IMR-90 (cell line): ENCODE data around the gene UBXN11. TPM values are rescaled to one million over a fixed set of nuclear protein-coding genes. Genes with fewer than 3 reads are reported as not detected.

ENCODE experiments used
- ATAC-seq: fragments of 200-7000 bp; cut with Tn5 transposase; 2 replicates; pipeline ENCODE4 v1.9.1; 2020; ENCODE audit warnings: low read depth, mild to moderate bottlenecking, moderate library complexity
- BruUV-seq: library from RNA; stranded (reverse); fragments of 400-500 nt; replicated peaks from 2 replicates; lab custom pipeline; 2021; lab: Mats Ljungman, UMichigan
- CTCF ChIA-PET: fragments of 300-600 bp; formaldehyde crosslinking; extraction: SDS; loops from one replicate; lab custom pipeline; 2021; ENCODE audit warnings: antibody characterized with exemption; lab: Yijun Ruan, JAX
- POLR2A ChIA-PET: fragments of 300-600 bp; sonication (Branson Sonifier 250); formaldehyde crosslinking; loops from one replicate; lab custom pipeline; 2022; ENCODE audit warnings: antibody characterized with exemption; ENCODE audit not compliant: unreplicated experiment; lab: Charles Lee
- DNase-seq: peaks from one replicate; pipeline ENCODE4 v3.0.0; 2013
- H2AFZ ChIP-seq: replicated peaks from 2 replicates; pipeline ENCODE3; 2013; ENCODE audit warnings: low read length, mild to moderate bottlenecking; ENCODE audit not compliant: poor library complexity
- H2AK5ac ChIP-seq: 2 replicates; pipeline ENCODE4 v1.6.1; 2013; ENCODE audit warnings: low read depth, low read length, inconsistent platforms
- H2AK9ac ChIP-seq: replicated peaks from 2 replicates; pipeline ENCODE3; 2013; ENCODE audit warnings: mild to moderate bottlenecking, low read depth, low read length, moderate library complexity; ENCODE audit not compliant: poor library complexity
- H2BK120ac ChIP-seq: 2 replicates; pipeline ENCODE4 v1.6.1; 2013; ENCODE audit warnings: low read depth, low read length, inconsistent platforms
- H2BK15ac ChIP-seq: 3 replicates; pipeline ENCODE4 v1.6.1; 2013; ENCODE audit warnings: low read depth, low read length, inconsistent platforms
- H2BK20ac ChIP-seq: 2 replicates; pipeline ENCODE4 v1.6.1; 2013; ENCODE audit warnings: low read depth, mild to moderate bottlenecking, inconsistent platforms, low read length, moderate library complexity
- H2BK5ac ChIP-seq: 2 replicates; pipeline ENCODE4 v1.6.1; 2013; ENCODE audit warnings: mild to moderate bottlenecking, low read depth, low read length, inconsistent platforms; ENCODE audit not compliant: poor library complexity, severe bottlenecking
- H3K14ac ChIP-seq: replicated peaks from 2 replicates; pipeline ENCODE4 v1.6.1; 2013; ENCODE audit warnings: low read depth, low read length, inconsistent platforms
- H3K18ac ChIP-seq: 2 replicates; pipeline ENCODE4 v1.6.1; 2013; ENCODE audit warnings: low read depth, low read length, control low read depth
- H3K23ac ChIP-seq: 2 replicates; pipeline ENCODE4 v1.6.1; 2013; ENCODE audit warnings: low read depth, low read length, inconsistent platforms
- H3K27ac ChIP-seq: 2 replicates; pipeline ENCODE4 v1.5.1; 2013; ENCODE audit warnings: mild to moderate bottlenecking, control low read depth, low read length; ENCODE audit not compliant: insufficient read depth
- H3K27me3 ChIP-seq: 2 replicates; pipeline ENCODE4 v1.6.1; 2013; ENCODE audit warnings: low read length; ENCODE audit not compliant: control insufficient read depth, insufficient read depth
- H3K36me3 ChIP-seq: 2 replicates; pipeline ENCODE4 v1.6.1; 2013; ENCODE audit warnings: low read length, mixed read lengths; ENCODE audit not compliant: control insufficient read depth, insufficient read depth
- H3K4ac ChIP-seq: 2 replicates; pipeline ENCODE4 v1.6.1; 2013; ENCODE audit warnings: low read depth, low read length, inconsistent platforms
- H3K4me1 ChIP-seq: 2 replicates; pipeline ENCODE4 v1.6.1; 2013; ENCODE audit warnings: low read length, mixed read lengths; ENCODE audit not compliant: control insufficient read depth, insufficient read depth
- H3K4me2 ChIP-seq: 2 replicates; pipeline ENCODE4 v1.6.1; 2013; ENCODE audit warnings: low read depth, mild to moderate bottlenecking, control low read depth, low read length, moderate library complexity
- H3K4me3 ChIP-seq: 2 replicates; pipeline ENCODE4 v1.5.1; 2013; ENCODE audit warnings: low read depth, mild to moderate bottlenecking, control low read depth, low read length, moderate library complexity; ENCODE audit not compliant: insufficient read depth
- H3K56ac ChIP-seq: 2 replicates; pipeline ENCODE4 v1.6.1; 2013; ENCODE audit warnings: low read length, inconsistent platforms; ENCODE audit not compliant: insufficient read depth; ENCODE audit errors: extremely low read depth
- H3K79me1 ChIP-seq, 2 experiments: 2 replicates each; pipeline ENCODE4 v1.6.1; 2013; ENCODE audit warnings: low read length in 2 of 2, inconsistent platforms in 1 of 2, low read depth in 1 of 2
- H3K9ac ChIP-seq: 2 replicates; pipeline ENCODE4 v1.6.1; 2013; ENCODE audit warnings: low read depth, low read length, control low read depth
- H3K9me1 ChIP-seq: 2 replicates; pipeline ENCODE4 v1.6.1; 2013; ENCODE audit warnings: low read length, inconsistent platforms; ENCODE audit not compliant: insufficient read depth
- H3K9me3 ChIP-seq: 2 replicates; pipeline ENCODE4 v1.6.1; 2013; ENCODE audit warnings: low read length; ENCODE audit not compliant: control insufficient read depth, insufficient read depth
- H4K20me1 ChIP-seq: 2 replicates; pipeline ENCODE4 v1.6.1; 2013; ENCODE audit warnings: low read length, inconsistent platforms; ENCODE audit not compliant: insufficient read depth
- H4K5ac ChIP-seq: 2 replicates; pipeline ENCODE4 v1.6.1; 2013; ENCODE audit warnings: mild to moderate bottlenecking, low read depth, low read length, control low read depth
- H4K8ac ChIP-seq, 2 experiments: 2 replicates each; pipeline ENCODE4 v1.6.1; 2013; ENCODE audit warnings: low read depth in 2 of 2, low read length in 2 of 2, control low read depth in 1 of 2, inconsistent platforms in 1 of 2
- H4K91ac ChIP-seq: 2 replicates; pipeline ENCODE4 v1.6.1; 2013; ENCODE audit warnings: low read depth, low read length, inconsistent platforms; ENCODE audit not compliant: insufficient read depth
- BHLHE40 ChIP-seq: fragments of 150-350 bp; IDR thresholded peaks from 2 replicates; pipeline ENCODE4 v1.6.1; 2016; ENCODE audit warnings: mild to moderate bottlenecking, low read depth, low read length
- CEBPB ChIP-seq: IDR thresholded peaks from 2 replicates; pipeline ENCODE4 v1.6.1; 2012; ENCODE audit warnings: low read depth, low read length, improper control_type of control experiment
- CHD1 ChIP-seq: IDR thresholded peaks from 2 replicates; pipeline ENCODE4 v1.6.1; 2012; ENCODE audit warnings: low read depth, low read length, improper control_type of control experiment
- MXI1 ChIP-seq: IDR thresholded peaks from 2 replicates; pipeline ENCODE4 v1.6.1; 2012; ENCODE audit warnings: low read depth, mild to moderate bottlenecking, low read length, moderate library complexity, borderline replicate concordance
- NFE2L2 ChIP-seq: fragments of 150-350 bp; IDR thresholded peaks from 2 replicates; pipeline ENCODE4 v1.6.1; 2016; ENCODE audit warnings: low read depth, mild to moderate bottlenecking, low read length
- POLR2A ChIP-seq: IDR thresholded peaks from 2 replicates; pipeline ENCODE4 v1.6.1; 2012; ENCODE audit warnings: mild to moderate bottlenecking, low read depth, low read length
- RCOR1 ChIP-seq: IDR thresholded peaks from 2 replicates; pipeline ENCODE4 v1.6.1; 2012; ENCODE audit warnings: mild to moderate bottlenecking, low read length, improper control_type of control experiment; ENCODE audit not compliant: insufficient replicate concordance
- SMC3 ChIP-seq: fragments of 150-350 bp; IDR thresholded peaks from 2 replicates; pipeline ENCODE4 v1.6.1; 2016; ENCODE audit warnings: low read depth, mild to moderate bottlenecking, antibody characterized with exemption, low read length, moderate library complexity
- WGBS, 2 experiments: methylation state at CpG; one replicate each; pipeline versions ENCODE4 v1.1.5 to v1.1.7; 2013; ENCODE audit warnings: missing lambda C conversion rate in 2 of 2; ENCODE audit not compliant: insufficient read length in 1 of 2; ENCODE audit errors: extremely low coverage in 2 of 2; 5-methylcytosine and 5-hydroxymethylcytosine counted together
- dilution Hi-C: fragments of 300-500 bp; cut with HindIII; formaldehyde crosslinking; loops from one replicate; pipeline ENCODE4 v1.14.3; 2018; ENCODE audit warnings: low sequenced_read_pairs; ENCODE audit not compliant: unreplicated experiment
- in situ Hi-C: fragments of 300-500 bp; cut with MboI; formaldehyde crosslinking; loops from 3 replicates; pipeline ENCODE4 v1.14.3; 2019; ENCODE audit warnings: low sequenced_read_pairs, inconsistent platforms, mixed read lengths
- intact Hi-C: fragments of 100-400 bp; cut with micrococcal nuclease; formaldehyde crosslinking; loops from 2 replicates; pipeline ENCODE4 v1.10.0; 2022
- polyA plus RNA-seq, 3 experiments: library from polyadenylated mRNA; depleted of rRNA; stranded (reverse); fragments of >200 nt; gene quantifications; 2 replicates each; pipeline ENCODE4 v1.2.3, GENCODE V29; 2012; ENCODE audit warnings: low replicate concordance in 1 of 3
- total RNA-seq: library from RNA; depleted of rRNA; stranded (reverse); fragments of >200 nt; gene quantifications from 2 replicates; pipeline ENCODE4 v1.2.3, GENCODE V29; 2012
- TF ChIP-seq, protein P1 (sequence below): fragments of 150-350 bp; IDR thresholded peaks from 2 replicates; pipeline ENCODE4 v1.6.1; 2016; ENCODE audit warnings: low read depth, mild to moderate bottlenecking, low read length, moderate library complexity, borderline replicate concordance
- TF ChIP-seq, protein P2 (sequence below): fragments of 150-350 bp; IDR thresholded peaks from 2 replicates; pipeline ENCODE4 v1.6.1; 2017; ENCODE audit warnings: mild to moderate bottlenecking, antibody characterized with exemption, low read length, low read depth

Gene UBXN11
- total and polyA plus RNA-seq, 2 of the 4 experiments (the other 2 are of a cell fraction): 5.2 to 17.0 TPM

DNA sequence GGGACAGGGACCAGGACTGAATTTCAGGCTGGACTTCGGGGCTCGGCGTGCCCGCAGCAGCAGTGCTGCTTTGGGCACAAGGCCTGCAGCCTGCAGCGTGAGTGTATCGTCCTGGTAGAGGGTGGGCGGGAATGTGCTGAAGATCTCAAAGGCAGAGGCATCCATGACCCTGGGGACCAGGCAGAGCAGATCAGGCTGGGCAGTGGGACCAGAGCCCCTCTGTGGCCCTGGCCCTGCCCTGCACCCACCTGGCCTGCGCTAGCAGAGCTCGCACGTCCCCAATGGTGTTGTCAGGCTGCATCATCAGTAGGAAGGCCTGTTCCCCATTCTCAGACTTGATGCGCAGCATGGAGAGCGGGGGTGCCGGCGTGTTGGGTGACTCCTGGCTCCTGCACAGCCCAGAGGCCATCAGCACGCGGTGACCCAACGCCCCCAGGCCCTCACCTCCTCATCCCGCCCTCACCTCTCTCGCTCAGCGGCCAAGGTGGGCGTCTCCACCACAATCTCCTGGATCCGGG, 24.0 kb downstream of the UBXN11 start:
- dilution Hi-C loops: no loop called here

More for the DNA sequence above, 24.0 kb downstream of the UBXN11 start:
- Histone ChIP-seq H3K56ac (no peak overlapping the region), H3K4me2 (peak overlapping the region; percentile 73), H3K27ac (peak overlapping the region; percentile 77), H2BK20ac (no peak overlapping the region), H3K27me3 (no peaks in the 10 kb centered on the region), H3K14ac (peak overlapping the region; percentile 74), H2AK5ac (peak overlapping the region; percentile 88), H3K4me3 (no peak overlapping the region), H4K91ac (peak overlapping the region; percentile 63; the same call in 1 of the 2 replicates), H2AK9ac (peak overlapping the region; percentile 80), H2AFZ (no peak overlapping the region), H2BK120ac (peak overlapping the region; percentile 45), H3K4ac (peak overlapping the region; percentile 64), H4K5ac (peak overlapping the region; percentile 76), H2BK15ac (0 out of 3 replicates have a peak overlapping the region, but pooled peaks have one; percentile 2), H3K9me1 (peaks cover 48% of the 10 kb centered on the region), H3K18ac (peak overlapping the region; percentile 48), H4K20me1 (peaks cover 44% of the 10 kb centered on the region), H3K36me3 (peaks cover 21% of the 10 kb centered on the region), H3K9ac (peak overlapping the region; percentile 36), H2BK5ac (peak overlapping the region; percentile 98), H3K23ac (peak overlapping the region; percentile 44; the same call in 1 of the 2 replicates), H3K4me1 (peaks cover 56% of the 10 kb centered on the region), H4K8ac (peak overlapping the region; percentile 15 to 70; a peak in 3 of 4 replicates), H3K9me3 (no peaks in the 10 kb centered on the region), H3K79me1 (peaks cover 20 to 75% of the 10 kb centered on the region in 2 experiments)
- no peak for ATAC-seq
- BruUV-seq: no TSS peak
- in situ Hi-C loops (no loop called here), intact Hi-C loops (no loop called here)
- POLR2A ChIA-PET: no interaction called here
- TF ChIP-seq, protein P1, sequence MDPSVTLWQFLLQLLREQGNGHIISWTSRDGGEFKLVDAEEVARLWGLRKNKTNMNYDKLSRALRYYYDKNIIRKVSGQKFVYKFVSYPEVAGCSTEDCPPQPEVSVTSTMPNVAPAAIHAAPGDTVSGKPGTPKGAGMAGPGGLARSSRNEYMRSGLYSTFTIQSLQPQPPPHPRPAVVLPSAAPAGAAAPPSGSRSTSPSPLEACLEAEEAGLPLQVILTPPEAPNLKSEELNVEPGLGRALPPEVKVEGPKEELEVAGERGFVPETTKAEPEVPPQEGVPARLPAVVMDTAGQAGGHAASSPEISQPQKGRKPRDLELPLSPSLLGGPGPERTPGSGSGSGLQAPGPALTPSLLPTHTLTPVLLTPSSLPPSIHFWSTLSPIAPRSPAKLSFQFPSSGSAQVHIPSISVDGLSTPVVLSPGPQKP: no peak
- no peak for TF ChIP-seq RCOR1
- no peak for TF ChIP-seq BHLHE40
- TF ChIP-seq CEBPB: no peak
- TF ChIP-seq POLR2A: no peak
- TF ChIP-seq MXI1: no peak
- TF ChIP-seq SMC3: no peak
- TF ChIP-seq, protein P2, sequence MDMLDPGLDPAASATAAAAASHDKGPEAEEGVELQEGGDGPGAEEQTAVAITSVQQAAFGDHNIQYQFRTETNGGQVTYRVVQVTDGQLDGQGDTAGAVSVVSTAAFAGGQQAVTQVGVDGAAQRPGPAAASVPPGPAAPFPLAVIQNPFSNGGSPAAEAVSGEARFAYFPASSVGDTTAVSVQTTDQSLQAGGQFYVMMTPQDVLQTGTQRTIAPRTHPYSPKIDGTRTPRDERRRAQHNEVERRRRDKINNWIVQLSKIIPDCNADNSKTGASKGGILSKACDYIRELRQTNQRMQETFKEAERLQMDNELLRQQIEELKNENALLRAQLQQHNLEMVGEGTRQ: no peak
- TF ChIP-seq CHD1: no peak
- TF ChIP-seq NFE2L2: no peak
- CTCF ChIA-PET: no interaction called here
- 75% methylated on average over 4 of the region's 22 CpGs; no CpG with 5 or more reads in 1 of the 2 experiments for WGBS, 2 experiments
- no peak for DNase-seq
